ENCODE measurements around the gene ACSL6.

Gene ACSL6

GRCh38 chr5:132033122-132033521 is 21.7 kb upstream of the ACSL6 start:
- TF ChIP-seq CTCF (IDR thresholded peaks at IDR 0.05), result no peak

- no peak for TF ChIP-seq CTCF (IDR thresholded peaks at IDR 0.05)
These were observed 20.7 kb upstream of the ACSL6 start for GRCh38 chr5:132032196-132032595.

GRCh38 chr5:132030610-132031009 is 19.2 kb upstream of the ACSL6 start:
- no peak for TF ChIP-seq CTCF (IDR thresholded peaks at IDR 0.05)

- TF ChIP-seq CTCF (IDR thresholded peaks at IDR 0.05), result no peak
These were observed 18.3 kb upstream of the ACSL6 start for GRCh38 chr5:132029609-132030330.

- TF ChIP-seq CTCF (IDR thresholded peaks at IDR 0.05), result no peak
These were observed 15.6 kb upstream of the ACSL6 start for GRCh38 chr5:132027027-132027426.

- TF ChIP-seq CTCF (IDR thresholded peaks at IDR 0.05), result no peak
These were observed 15.1 kb upstream of the ACSL6 start for GRCh38 chr5:132026516-132027008.

GRCh38 chr5:132025403-132025971 is 14.0 kb upstream of the ACSL6 start:
- no peak for TF ChIP-seq CTCF (IDR thresholded peaks at IDR 0.05)

Data from LNCAP (cell line).